NT2/D1 (cell line): ENCODE results near the gene STARD4.

ENCODE experiments used
- DNase-seq: peaks from one replicate; pipeline ENCODE4 v3.0.0-alpha.2; 2011; ENCODE audit warnings: low read depth, low spot score
- H3K27me3 ChIP-seq: 2 replicates; pipeline ENCODE4 v1.6.0; 2011; ENCODE audit warnings: mild to moderate bottlenecking; ENCODE audit not compliant: insufficient read length, insufficient read depth
- H3K36me3 ChIP-seq: 2 replicates; pipeline ENCODE4 v1.6.1; 2011; ENCODE audit warnings: mild to moderate bottlenecking, low read length, mixed read lengths; ENCODE audit not compliant: insufficient read depth, insufficient read length
- H3K4me1 ChIP-seq: 2 replicates; pipeline ENCODE4 v1.5.1; 2011; ENCODE audit not compliant: insufficient read depth, insufficient read length
- H3K4me3 ChIP-seq: 2 replicates; pipeline ENCODE4 v1.5.1; 2011; ENCODE audit warnings: low read depth; ENCODE audit not compliant: insufficient read length
- H3K9ac ChIP-seq: 2 replicates; pipeline ENCODE4 v1.6.0; 2011; ENCODE audit warnings: low read depth; ENCODE audit not compliant: insufficient read length
- H3K9me3 ChIP-seq: 2 replicates; pipeline ENCODE4 v1.5.1; 2011; ENCODE audit warnings: mild to moderate bottlenecking, low read length; ENCODE audit not compliant: insufficient read depth
- SUZ12 ChIP-seq: IDR thresholded peaks from 2 replicates; pipeline ENCODE4 v1.6.1; 2011; ENCODE audit not compliant: insufficient read length, insufficient read depth; ENCODE audit errors: extremely low read depth
- YY1 ChIP-seq: IDR thresholded peaks from 2 replicates; pipeline ENCODE4 v1.6.1; 2011; ENCODE audit not compliant: insufficient read length, insufficient read depth
- ZNF274 ChIP-seq: IDR thresholded peaks from 2 replicates; pipeline ENCODE4 v1.6.1; 2011; ENCODE audit warnings: mild to moderate bottlenecking, low read depth, low read length

Gene STARD4

GRCh38 chr5:111488353-111488752, 24.0 kb downstream of the STARD4 start:
- TF ChIP-seq SUZ12 = no peak
- no peak for TF ChIP-seq ZNF274
- TF ChIP-seq YY1 = no peak
- no peaks in the 10 kb centered on the region for H3K27me3 ChIP-seq

GRCh38 chr5:111486926-111487325, 25.4 kb downstream of the STARD4 start:
- no peak for TF ChIP-seq YY1
- TF ChIP-seq ZNF274 = no peak
- TF ChIP-seq SUZ12 = no peak
- no peaks in the 10 kb centered on the region for H3K27me3 ChIP-seq
- no peaks in the 10 kb centered on the region for H3K4me1 ChIP-seq
- H3K9me3 ChIP-seq = no peaks in the 10 kb centered on the region
- H3K4me3 ChIP-seq = no peak overlapping the region
- no peak for DNase-seq
- H3K36me3 ChIP-seq = no peaks in the 10 kb centered on the region
- H3K9ac ChIP-seq = no peak overlapping the region

More at GRCh38 chr5:111488353-111488752, 24.0 kb downstream of the STARD4 start:
- H3K36me3 ChIP-seq = no peaks in the 10 kb centered on the region
- no peak for DNase-seq
- H3K4me1 ChIP-seq = no peaks in the 10 kb centered on the region
- H3K9ac ChIP-seq = no peak overlapping the region
- no peaks in the 10 kb centered on the region for H3K9me3 ChIP-seq
- H3K4me3 ChIP-seq = no peak overlapping the region

GRCh38 chr5:111486055-111486454, 26.3 kb downstream of the STARD4 start:
- DNase-seq = no peak
- Histone ChIP-seq H3K36me3 (no peaks in the 10 kb centered on the region), H3K4me3 (no peak overlapping the region), H3K27me3 (no peaks in the 10 kb centered on the region), H3K9ac (no peak overlapping the region), H3K9me3 (no peaks in the 10 kb centered on the region), H3K4me1 (no peaks in the 10 kb centered on the region)
- TF ChIP-seq YY1 = no peak
- no peak for TF ChIP-seq SUZ12
- TF ChIP-seq ZNF274 = no peak

GRCh38 chr5:111480346-111480745, 32.0 kb downstream of the STARD4 start:
- DNase-seq = no peak

GRCh38 chr5:111478898-111479297, 33.4 kb downstream of the STARD4 start:
- H3K4me1 ChIP-seq = no peaks in the 10 kb centered on the region
- H3K4me3 ChIP-seq = no peak overlapping the region
- H3K27me3 ChIP-seq = no peaks in the 10 kb centered on the region
- TF ChIP-seq ZNF274 (no peak), SUZ12 (no peak), YY1 (no peak)
- H3K36me3 ChIP-seq = no peaks in the 10 kb centered on the region
- no peak overlapping the region for H3K9ac ChIP-seq
- DNase-seq = no peak
- H3K9me3 ChIP-seq = no peaks in the 10 kb centered on the region

More at GRCh38 chr5:111480346-111480745, 32.0 kb downstream of the STARD4 start:
- Histone ChIP-seq H3K4me1 (no peaks in the 10 kb centered on the region), H3K36me3 (no peaks in the 10 kb centered on the region), H3K9ac (no peak overlapping the region), H3K27me3 (no peaks in the 10 kb centered on the region), H3K4me3 (no peak overlapping the region), H3K9me3 (no peaks in the 10 kb centered on the region)
- TF ChIP-seq SUZ12 (no peak), YY1 (no peak), ZNF274 (no peak)

- DNase-seq = no peak
- no peak overlapping the region for H3K4me3 ChIP-seq
- H3K9ac ChIP-seq = no peak overlapping the region
- no peaks in the 10 kb centered on the region for H3K9me3 ChIP-seq
- H3K36me3 ChIP-seq = no peaks in the 10 kb centered on the region
- no peak for TF ChIP-seq ZNF274
- TF ChIP-seq SUZ12 = no peak
- no peak for TF ChIP-seq YY1
- no peaks in the 10 kb centered on the region for H3K4me1 ChIP-seq
- H3K27me3 ChIP-seq = no peaks in the 10 kb centered on the region
Observed at GRCh38 chr5:111478266-111478665, 34.1 kb downstream of the STARD4 start.

- Histone ChIP-seq H3K9me3 (no peaks in the 10 kb centered on the region), H3K36me3 (no peaks in the 10 kb centered on the region), H3K9ac (no peak overlapping the region), H3K4me3 (no peak overlapping the region), H3K27me3 (no peaks in the 10 kb centered on the region), H3K4me1 (no peaks in the 10 kb centered on the region)
- no peak for DNase-seq
- no peak for TF ChIP-seq ZNF274
- TF ChIP-seq YY1 = no peak
- TF ChIP-seq SUZ12 = no peak
Observed at GRCh38 chr5:111472579-111472978, 39.8 kb downstream of the STARD4 start.

GRCh38 chr5:111472096-111472495, 40.2 kb downstream of the STARD4 start:
- DNase-seq = no peak
- Histone ChIP-seq H3K9me3 (no peaks in the 10 kb centered on the region), H3K27me3 (no peaks in the 10 kb centered on the region), H3K4me1 (no peaks in the 10 kb centered on the region), H3K36me3 (no peaks in the 10 kb centered on the region), H3K9ac (no peak overlapping the region), H3K4me3 (no peak overlapping the region)
- TF ChIP-seq ZNF274 (no peak), YY1 (no peak), SUZ12 (no peak)
